GM18907 (cell line): ENCODE results near the gene IRAK3.

Source experiments
- ATAC-seq: cut with Tn5 transposase; IDR thresholded peaks from one replicate; pipeline ENCODE4 v1.9.1; 2021; ENCODE audit warnings: mild to moderate bottlenecking, moderate library complexity; ENCODE audit not compliant: unreplicated experiment

Gene IRAK3, protein sequence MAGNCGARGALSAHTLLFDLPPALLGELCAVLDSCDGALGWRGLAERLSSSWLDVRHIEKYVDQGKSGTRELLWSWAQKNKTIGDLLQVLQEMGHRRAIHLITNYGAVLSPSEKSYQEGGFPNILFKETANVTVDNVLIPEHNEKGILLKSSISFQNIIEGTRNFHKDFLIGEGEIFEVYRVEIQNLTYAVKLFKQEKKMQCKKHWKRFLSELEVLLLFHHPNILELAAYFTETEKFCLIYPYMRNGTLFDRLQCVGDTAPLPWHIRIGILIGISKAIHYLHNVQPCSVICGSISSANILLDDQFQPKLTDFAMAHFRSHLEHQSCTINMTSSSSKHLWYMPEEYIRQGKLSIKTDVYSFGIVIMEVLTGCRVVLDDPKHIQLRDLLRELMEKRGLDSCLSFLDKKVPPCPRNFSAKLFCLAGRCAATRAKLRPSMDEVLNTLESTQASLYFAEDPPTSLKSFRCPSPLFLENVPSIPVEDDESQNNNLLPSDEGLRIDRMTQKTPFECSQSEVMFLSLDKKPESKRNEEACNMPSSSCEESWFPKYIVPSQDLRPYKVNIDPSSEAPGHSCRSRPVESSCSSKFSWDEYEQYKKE

GRCh38 chr12:66188584-66189485 is at the start of gene IRAK3:
Gene IRAK3 (plus strand): TSS chr12:66189214. CDS start chr12:66189300, 86 bp downstream.
- ATAC-seq: peak; percentile 72

GRCh38 chr12:66139328-66139727 is 49.7 kb upstream of the IRAK3 start:
- no peak for ATAC-seq

DNA sequence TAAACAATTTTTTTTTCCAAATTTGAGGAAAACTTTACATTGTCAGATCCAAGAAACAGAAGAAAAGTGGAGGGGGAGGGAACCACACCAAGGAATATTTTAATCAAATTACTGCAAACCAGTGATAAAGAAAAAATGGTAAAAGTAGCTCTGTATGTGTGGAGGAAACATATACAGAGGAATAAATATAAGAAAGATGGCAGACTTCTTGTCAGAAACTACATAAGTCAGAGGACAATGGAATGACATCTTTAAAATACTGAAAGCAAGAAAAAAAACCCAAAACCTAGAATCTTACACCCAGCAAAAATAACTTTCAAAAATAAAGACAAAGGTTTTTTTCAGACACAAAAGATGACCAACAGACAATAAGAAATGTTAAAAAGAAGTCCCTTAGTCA is 48.3 kb upstream of the IRAK3 start:
- no peak for ATAC-seq

- ATAC-seq: no peak
Observed at GRCh38 chr12:66141299-66141698, 47.7 kb upstream of the IRAK3 start.

DNA sequence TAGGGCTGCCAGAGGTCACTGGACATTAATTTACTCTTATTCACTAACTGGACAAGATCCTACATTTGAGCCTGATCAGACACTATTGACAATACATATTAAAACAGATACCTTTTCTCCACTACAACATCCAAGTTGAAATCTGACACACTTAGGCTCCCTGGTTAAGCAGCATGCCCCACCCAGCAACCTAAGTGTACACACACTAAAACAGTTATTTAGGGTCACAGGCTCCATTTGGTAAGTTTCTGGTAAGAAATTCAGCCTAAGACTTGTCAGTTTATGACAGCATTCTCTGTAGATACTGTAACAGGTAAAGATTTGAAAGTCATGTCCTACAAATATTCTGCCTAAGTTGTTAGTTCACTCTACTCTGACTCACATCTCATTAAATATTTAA is 46.2 kb upstream of the IRAK3 start:
- no peak for ATAC-seq

GRCh38 chr12:66143868-66144267 is 45.1 kb upstream of the IRAK3 start:
- ATAC-seq: no peak

GRCh38 chr12:66144791-66145754 is 43.9 kb upstream of the IRAK3 start:
- peak; percentile 73 for ATAC-seq

DNA sequence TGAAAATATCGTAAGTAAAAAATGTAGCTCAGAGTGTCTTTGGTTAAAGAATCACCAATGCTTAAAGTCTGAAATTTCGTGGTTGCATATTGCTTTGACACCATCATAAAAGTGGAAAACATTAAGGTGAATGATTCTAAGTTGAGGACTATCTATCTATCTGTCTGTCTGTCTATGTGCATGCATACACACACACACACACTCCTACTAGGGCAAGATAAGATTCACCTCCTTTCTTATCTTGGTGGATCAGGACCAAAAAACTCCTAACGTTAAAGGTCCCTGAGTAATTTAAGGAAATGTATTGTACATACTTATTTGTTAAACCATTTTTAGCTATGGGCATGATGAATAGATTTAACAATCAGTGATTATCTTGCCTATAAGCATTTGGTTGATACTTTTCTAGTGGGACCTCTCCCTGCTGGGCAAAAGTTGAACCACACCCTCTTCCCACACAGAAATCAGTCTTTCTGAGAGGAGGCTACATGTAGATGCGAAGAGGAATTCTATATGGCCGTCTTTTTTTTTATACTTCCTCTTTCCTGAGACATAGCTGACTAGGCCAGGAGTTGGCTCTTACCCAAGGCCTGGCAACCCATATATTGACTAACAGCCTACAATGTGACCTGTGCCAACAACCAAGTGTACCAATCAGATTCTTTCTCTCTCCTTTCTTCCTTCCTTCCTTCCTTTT is 39.2 kb upstream of the IRAK3 start:
- ATAC-seq: no peak

GRCh38 chr12:66152732-66153131 is 36.3 kb upstream of the IRAK3 start:
- no peak for ATAC-seq

DNA sequence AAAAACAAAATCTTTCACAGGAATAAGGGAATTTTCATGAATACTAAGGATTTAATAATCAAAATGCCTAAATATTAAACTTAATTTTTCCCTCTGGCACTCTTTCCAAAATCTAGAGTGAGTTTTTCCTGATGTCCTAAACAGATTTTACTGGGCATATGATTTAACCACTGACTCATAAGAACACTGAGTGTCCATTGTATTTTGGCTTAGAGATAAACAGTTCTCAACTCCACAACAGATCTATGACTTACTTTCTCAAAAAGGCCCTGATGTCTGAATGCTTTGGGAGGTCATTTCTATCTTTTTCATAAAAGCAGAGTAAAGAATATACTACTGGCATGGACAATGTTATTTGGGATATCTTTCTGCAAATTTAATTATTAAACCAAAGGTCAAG is 34.2 kb upstream of the IRAK3 start:
- no peak for ATAC-seq

DNA sequence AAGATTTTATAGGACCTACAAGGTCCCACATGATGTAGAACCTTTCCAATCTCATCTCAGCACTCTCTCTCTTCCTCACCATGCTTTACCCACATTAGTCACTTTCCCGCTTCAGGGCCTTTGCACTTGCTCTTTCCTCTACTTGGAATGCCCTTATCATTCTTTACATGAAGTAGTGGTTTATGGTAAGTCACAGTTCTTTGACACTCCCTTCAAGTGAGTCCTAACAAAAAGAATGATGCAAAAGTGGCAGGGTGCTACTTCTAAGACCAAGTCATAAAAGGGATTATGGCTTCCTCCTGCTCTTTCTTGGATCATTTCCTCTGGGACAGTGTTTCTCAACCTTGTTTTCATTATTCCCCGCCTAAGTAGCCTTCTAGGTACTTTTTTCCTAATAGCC is 32.4 kb upstream of the IRAK3 start:
- no peak for ATAC-seq

DNA sequence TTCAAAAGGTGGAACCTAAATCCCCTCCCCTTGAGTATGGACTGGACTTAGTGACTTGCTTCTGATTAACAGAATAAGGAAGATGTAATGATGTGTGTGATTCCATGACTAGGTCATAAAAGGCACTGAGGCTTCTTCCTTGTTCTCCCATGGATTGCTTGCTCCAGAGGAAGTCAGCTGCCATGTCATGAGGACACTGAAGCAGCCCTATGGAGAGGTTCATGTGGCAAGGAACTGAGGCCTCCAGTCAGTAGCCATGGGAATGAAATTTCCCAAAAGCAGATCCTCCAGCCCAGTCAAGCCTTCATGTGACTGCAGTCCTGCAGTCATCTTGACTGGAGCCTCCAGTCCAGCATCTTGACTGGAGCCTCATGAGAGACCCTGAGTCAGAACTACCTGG is 29.9 kb upstream of the IRAK3 start:
- ATAC-seq: no peak

- ATAC-seq: no peak
Observed at GRCh38 chr12:66160704-66161103, 28.3 kb upstream of the IRAK3 start.

- ATAC-seq: no peak
Observed at GRCh38 chr12:66162701-66163100, 26.3 kb upstream of the IRAK3 start.

DNA sequence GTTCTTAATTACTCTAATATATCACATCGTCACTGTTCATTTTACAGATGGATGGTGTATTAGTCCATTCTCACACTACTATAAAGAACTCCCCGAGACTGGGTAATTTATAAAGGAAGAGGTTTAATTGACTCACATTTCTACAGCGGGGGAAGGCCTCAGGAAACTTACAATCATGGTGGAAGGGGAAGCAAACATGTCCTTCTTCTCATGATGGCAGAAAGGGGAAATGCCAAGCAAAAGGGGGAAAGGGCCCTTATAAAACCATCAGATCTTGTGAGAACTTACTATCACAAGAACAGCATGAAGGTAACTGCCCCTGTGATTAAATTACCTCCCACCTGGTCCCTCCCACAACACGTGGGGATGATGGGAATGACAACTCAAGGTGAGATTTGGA is 25.7 kb upstream of the IRAK3 start:
- ATAC-seq: no peak

- no peak for ATAC-seq
Observed at GRCh38 chr12:66164349-66164821, 24.6 kb upstream of the IRAK3 start.

GRCh38 chr12:66165141-66165540 is 23.9 kb upstream of the IRAK3 start:
- no peak for ATAC-seq

- no peak for ATAC-seq
Observed at GRCh38 chr12:66166561-66166960, 22.5 kb upstream of the IRAK3 start.

DNA sequence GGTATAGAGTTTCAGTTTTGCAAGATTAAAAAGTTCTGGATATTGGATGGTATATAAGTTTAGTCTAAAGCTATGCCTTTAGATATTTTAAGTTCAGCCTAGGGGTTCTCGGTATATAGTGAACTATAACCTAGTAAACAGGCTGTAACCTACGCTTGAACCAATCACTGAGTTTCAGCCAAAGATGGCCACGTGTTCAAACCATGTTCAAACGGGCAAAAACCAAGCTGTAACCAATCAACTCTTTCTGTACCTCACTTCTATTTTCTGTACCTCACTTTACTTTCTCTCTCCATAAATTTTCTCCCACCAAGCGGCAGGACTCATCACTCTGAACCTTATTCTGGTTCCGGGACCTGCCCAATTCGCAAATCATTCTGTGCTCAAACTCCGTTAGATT is 20.6 kb upstream of the IRAK3 start:
- ATAC-seq: no peak
